Cardiac muscle cell (in vitro differentiated cells and primary cell): Measurements from ENCODE around the gene ZMPSTE24. TPM values are rescaled to one million over a fixed set of nuclear protein-coding genes. Genes with fewer than 3 reads are reported as not detected.
A peak's percentile ranks its signal among the peaks of the same experiment; 100 is the strongest.
"Not testable (repeated sequence)": the region's sequence is repeated elsewhere in the genome, so short reads cannot be mapped to it uniquely, and the experiment has no call there.

Experiments
- DNase-seq, 2 donors: peaks; one replicate each; pipeline versions ENCODE4 v3.0.0 to v3.0.0-alpha.2; 2010 to 2017; ENCODE audit warnings: low read depth in 1 of 2, low spot score in 1 of 2
- H3K27ac ChIP-seq: fragments of 200-600 bp; sonication (generic); 2 replicates; pipeline ENCODE4 v1.5.1; 2016
- H3K27me3 ChIP-seq: fragments of 200-600 bp; sonication (generic); 2 replicates; pipeline ENCODE4 v1.6.0; 2016; ENCODE audit warnings: control low read depth
- H3K36me3 ChIP-seq: fragments of 200-600 bp; sonication (generic); 2 replicates; pipeline ENCODE4 v1.5.1; 2016; ENCODE audit warnings: control low read depth
- H3K4me1 ChIP-seq: fragments of 200-600 bp; sonication (generic); 2 replicates; pipeline ENCODE4 v1.8.1; 2017; ENCODE audit warnings: low read depth, mild to moderate bottlenecking, mixed run types
- H3K4me3 ChIP-seq: fragments of 200-600 bp; sonication (generic); 2 replicates; pipeline ENCODE4 v1.5.1; 2016; ENCODE audit warnings: mild to moderate bottlenecking
- H3K9me3 ChIP-seq: fragments of 200-600 bp; sonication (generic); 2 replicates; pipeline ENCODE4 v1.5.1; 2017; ENCODE audit warnings: low read depth, mild to moderate bottlenecking, control low read depth
- polyA plus RNA-seq: library from polyadenylated mRNA; unstranded; fragments of >200 nt; fragmentation: Nextera tagmentation; extraction: Ambion mirVana; gene quantifications from 2 replicates; pipeline ENCODE4 v1.2.1, GENCODE V29; 2016
- total RNA-seq: library from RNA; depleted of rRNA; stranded (reverse); fragments of >200 nt; gene quantifications from 2 replicates; pipeline ENCODE4 v1.2.3, GENCODE V29; 2016
- TF ChIP-seq, protein P1 (sequence below): IDR thresholded peaks from 2 replicates; pipeline ENCODE4 v1.5.1; 2012; ENCODE audit warnings: low read depth, mild to moderate bottlenecking, low read length

Gene ZMPSTE24
- total and polyA plus RNA-seq, 2 experiments from 2014 or later = 8.4 to 24.0 TPM

DNA sequence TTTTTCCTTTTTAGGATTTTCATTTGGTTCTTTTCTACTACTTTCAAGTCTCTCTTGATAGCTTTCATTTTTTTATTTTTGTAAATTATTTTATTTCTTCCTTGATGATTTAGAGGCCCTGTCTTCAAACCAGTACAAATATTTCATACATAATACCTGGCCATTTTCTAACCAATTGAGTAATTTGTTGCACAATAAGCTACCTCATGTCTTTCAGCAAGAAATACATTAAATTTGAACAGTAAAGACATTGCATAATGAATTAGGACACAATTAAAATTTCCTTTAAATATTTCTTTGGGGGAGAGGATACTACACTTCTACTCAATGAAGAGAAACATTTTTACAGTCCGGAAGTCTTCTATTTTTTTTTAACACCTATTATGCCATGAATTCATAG is 74.7 kb downstream of the ZMPSTE24 start:
- Histone ChIP-seq H3K9me3 (no peaks in the 10 kb centered on the region), H3K27me3 (no peaks in the 10 kb centered on the region), H3K4me3 (no peak overlapping the region), H3K27ac (no peak overlapping the region), H3K36me3 (no peaks in the 10 kb centered on the region), H3K4me1 (no peaks in the 10 kb centered on the region)
- TF ChIP-seq, protein P1, sequence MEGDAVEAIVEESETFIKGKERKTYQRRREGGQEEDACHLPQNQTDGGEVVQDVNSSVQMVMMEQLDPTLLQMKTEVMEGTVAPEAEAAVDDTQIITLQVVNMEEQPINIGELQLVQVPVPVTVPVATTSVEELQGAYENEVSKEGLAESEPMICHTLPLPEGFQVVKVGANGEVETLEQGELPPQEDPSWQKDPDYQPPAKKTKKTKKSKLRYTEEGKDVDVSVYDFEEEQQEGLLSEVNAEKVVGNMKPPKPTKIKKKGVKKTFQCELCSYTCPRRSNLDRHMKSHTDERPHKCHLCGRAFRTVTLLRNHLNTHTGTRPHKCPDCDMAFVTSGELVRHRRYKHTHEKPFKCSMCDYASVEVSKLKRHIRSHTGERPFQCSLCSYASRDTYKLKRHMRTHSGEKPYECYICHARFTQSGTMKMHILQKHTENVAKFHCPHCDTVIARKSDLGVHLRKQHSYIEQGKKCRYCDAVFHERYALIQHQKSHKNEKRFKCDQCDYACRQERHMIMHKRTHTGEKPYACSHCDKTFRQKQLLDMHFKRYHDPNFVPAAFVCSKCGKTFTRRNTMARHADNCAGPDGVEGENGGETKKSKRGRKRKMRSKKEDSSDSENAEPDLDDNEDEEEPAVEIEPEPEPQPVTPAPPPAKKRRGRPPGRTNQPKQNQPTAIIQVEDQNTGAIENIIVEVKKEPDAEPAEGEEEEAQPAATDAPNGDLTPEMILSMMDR = no peak
- no peak for DNase-seq

DNA sequence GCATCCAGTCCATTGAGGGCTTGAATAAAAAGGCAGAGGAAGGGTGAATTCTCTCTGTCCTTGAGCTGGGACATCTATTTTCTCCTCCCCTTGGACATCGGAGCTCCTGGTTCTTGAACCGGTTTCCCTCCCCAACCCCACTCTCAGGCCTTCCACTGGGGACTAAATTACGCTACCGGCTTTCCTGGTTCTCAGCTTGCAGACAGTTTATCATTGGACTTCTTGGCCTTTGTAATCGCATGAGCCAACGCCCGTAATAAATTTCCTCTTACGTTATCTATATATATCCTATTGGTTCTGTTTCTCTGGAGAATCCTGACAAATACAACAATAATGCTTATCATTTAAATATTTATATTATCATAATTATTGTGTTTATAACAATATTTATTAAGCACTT is 79.4 kb downstream of the ZMPSTE24 start:
- H3K4me1 ChIP-seq = no peaks in the 10 kb centered on the region
- H3K27ac ChIP-seq = no peak overlapping the region
- TF ChIP-seq, protein P1 = no peak
- no peaks in the 10 kb centered on the region for H3K9me3 ChIP-seq
- DNase-seq = no peak
- H3K4me3 ChIP-seq = no peak overlapping the region
- H3K36me3 ChIP-seq = no peaks in the 10 kb centered on the region
- peaks cover 5% of the 10 kb centered on the region for H3K27me3 ChIP-seq

DNA sequence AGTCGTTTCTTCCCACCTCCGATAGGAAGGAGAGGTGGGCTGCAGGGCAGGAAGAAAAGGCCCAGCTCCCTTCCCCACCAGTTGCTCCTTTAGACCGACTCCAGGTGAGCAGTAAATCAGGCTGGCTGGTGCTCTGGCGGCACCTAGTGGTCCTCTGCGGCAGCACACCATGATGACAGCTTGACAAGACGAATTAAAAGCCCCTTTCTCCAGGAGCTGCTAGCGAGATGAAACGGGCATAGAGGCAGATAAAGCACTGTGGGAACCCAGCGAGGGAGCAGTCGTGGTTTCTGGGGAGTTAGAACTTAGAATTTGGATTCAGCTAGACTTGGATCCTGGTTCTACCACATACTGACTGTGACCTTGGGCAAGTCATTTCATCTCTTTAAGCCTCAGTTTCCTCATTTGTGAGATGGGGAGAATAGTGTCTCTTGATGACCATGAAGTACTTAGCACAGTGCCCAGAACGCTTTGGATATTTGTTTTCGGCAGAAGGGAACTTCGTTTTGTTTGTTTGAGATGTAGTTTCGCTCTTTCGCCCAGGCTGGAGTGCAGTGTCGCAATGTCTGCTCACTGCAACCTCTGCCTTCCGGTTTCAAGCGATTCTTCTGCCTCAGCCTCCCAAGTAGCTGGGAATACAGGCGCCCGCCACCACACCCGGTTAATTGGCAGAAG is 80.8 kb downstream of the ZMPSTE24 start:
- H3K27me3 ChIP-seq = peaks cover 5% of the 10 kb centered on the region
- TF ChIP-seq, protein P1 = peak; percentile 99
- peak; percentile 86 to 88 for DNase-seq
- H3K27ac ChIP-seq = no peak overlapping the region
- no peaks in the 10 kb centered on the region for H3K4me1 ChIP-seq
- H3K4me3 ChIP-seq = no peak overlapping the region
- no peaks in the 10 kb centered on the region for H3K9me3 ChIP-seq
- H3K36me3 ChIP-seq = no peaks in the 10 kb centered on the region

DNA sequence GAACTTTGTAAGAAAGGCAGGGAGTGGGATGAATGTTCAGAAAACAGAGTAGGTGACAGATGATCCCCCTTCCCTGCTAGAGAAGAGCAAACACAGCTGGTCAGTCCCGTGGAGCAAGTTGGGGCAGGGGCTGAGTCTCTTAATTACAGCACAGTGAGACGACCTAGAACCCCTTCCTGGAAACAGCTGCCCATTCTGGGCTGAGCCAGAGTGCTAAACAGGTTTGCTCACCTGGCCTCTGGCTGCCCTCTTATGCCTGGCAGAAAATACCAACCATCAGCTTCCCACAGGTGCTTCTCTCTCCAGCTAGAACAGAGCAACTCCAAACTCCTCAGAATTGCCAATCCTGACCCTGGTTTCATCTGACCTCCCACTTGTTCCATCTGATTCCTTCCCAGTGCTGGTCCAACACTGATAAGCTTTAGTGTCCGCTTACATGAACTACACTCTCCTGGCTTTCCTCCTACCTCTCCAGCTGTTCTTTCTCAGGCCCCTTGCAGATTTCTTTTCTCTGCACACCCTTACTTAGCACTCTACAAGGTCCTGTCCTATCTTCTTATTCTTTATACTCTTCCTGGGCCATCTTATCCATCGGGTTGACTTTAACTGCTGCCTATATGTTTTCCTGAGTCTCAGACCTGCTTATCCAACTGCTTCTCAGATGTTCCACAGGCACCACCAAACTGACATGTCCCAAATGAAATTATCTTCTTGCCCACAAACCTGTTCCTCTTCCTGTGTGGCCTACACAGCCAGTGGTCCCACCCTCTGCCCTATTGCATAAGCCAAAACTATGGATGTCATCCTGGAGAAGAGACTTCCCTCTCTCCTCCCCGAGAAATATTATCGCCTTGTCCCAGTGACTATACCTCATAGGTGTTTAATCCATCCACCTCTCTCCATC is 81.6 kb downstream of the ZMPSTE24 start:
- no peak for DNase-seq
- H3K36me3 ChIP-seq = no peaks in the 10 kb centered on the region
- TF ChIP-seq, protein P1 = no peak
- H3K4me1 ChIP-seq = no peaks in the 10 kb centered on the region
- H3K27ac ChIP-seq = no peak overlapping the region
- no peak overlapping the region for H3K4me3 ChIP-seq
- H3K27me3 ChIP-seq = peaks cover 5% of the 10 kb centered on the region
- H3K9me3 ChIP-seq = no peaks in the 10 kb centered on the region

DNA sequence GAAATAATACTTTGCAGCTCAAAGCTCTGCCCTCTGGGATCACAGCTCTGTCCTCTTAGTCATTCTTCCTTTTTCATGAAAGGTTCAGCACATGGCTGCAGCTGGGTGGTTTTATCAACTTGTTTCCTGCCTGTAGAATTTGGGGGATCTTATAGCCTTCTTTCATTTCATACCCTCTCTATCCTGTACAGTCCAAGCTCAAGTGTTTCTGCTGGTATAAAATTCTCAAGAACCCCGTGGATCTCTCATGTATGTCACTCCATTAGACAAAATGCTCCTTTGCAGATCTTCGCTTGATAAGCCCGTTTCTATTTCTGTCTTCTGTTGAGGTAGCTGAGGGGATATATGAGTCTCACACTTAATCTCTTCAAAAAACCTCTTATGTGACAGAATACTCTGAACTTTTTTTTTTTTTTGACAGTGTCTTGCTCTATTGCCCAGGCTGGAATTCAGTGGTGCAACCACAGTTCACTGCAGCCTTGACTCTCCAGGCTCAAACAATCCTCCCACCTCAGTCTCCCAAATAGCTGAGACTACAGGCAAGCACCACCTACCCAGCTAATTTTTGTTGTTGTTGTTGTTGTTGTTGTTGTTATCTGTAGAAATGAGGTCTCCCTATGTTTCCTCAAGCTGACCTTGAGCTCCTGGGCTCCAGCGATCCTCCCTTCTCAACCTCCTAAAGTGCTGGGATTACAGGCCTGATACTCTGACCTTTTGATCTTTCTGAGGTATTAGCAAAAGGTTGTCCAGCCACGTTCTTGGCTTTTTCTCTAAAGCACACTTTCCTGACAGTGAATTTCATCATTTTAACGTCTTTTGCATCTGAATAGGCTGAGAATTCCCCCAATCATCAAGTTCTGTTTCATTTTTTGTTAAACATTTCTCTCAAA is 83.7 kb downstream of the ZMPSTE24 start:
- Histone ChIP-seq H3K36me3 (no peaks in the 10 kb centered on the region), H3K4me1 (no peaks in the 10 kb centered on the region), H3K27ac (no peak overlapping the region), H3K9me3 (no peaks in the 10 kb centered on the region), H3K4me3 (no peak overlapping the region), H3K27me3 (peaks cover 5% of the 10 kb centered on the region)
- TF ChIP-seq, protein P1 = no peak
- no peak for DNase-seq

DNA sequence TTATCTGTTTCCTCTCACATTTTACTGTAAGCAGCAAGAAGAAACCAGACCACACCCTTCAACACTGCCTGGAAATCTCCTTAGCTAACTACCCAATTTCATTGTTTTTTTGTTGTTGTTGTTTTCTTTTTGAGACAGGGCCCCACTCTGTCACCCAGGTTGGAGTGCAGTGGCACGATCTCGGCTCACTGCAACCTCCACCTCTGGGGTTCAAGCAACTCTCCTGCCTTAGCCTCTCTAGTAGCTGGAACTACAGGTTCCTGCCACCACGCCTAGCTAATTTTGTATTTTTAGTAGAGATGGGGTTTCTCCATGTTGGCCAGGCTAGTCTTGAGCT is 84.3 kb downstream of the ZMPSTE24 start:
- H3K9me3 ChIP-seq, H3K27ac ChIP-seq, DNase-seq, H3K4me1 ChIP-seq, H3K36me3 ChIP-seq, H3K4me3 ChIP-seq, H3K27me3 ChIP-seq: not testable (repeated sequence)
